B cell (primary cell): Measurements from ENCODE around the gene GHDC. TPM values are rescaled to one million over a fixed set of nuclear protein-coding genes. Genes with fewer than 3 reads are reported as not detected.

ENCODE experiments used
- ATAC-seq: fragments of 200-7000 bp; cut with Tn5 transposase; one replicate; pipeline ENCODE4 v1.10.0; 2021; ENCODE audit warnings: low read depth, mild to moderate bottlenecking, moderate number of reproducible peaks, moderate library complexity
- CTCF ChIA-PET: fragments of 350-600 bp; sonication (Branson Sonifier 250); formaldehyde crosslinking; loops from one replicate; lab custom pipeline; 2021; ENCODE audit warnings: antibody characterized with exemption, inconsistent platforms; lab: Charles Lee
- POLR2A ChIA-PET: fragments of 350-600 bp; sonication (Branson Sonifier 250); formaldehyde crosslinking; loops from one replicate; lab custom pipeline; 2021; ENCODE audit warnings: antibody characterized with exemption; lab: Charles Lee
- DNase-seq: peaks from one replicate; pipeline ENCODE4 v3.0.0; 2013
- H2AFZ ChIP-seq: 2 replicates; pipeline ENCODE4 v1.6.1; 2012; ENCODE audit warnings: mild to moderate bottlenecking, low read depth, low read length; ENCODE audit not compliant: insufficient read depth, poor library complexity, severe bottlenecking
- H3K27ac ChIP-seq, 2 donors: 1 replicate in 1 of 2; 2 replicates in 1 of 2; pipeline ENCODE4 v1.5.1; 2012 to 2013; ENCODE audit warnings: low read length in 2 of 2, mild to moderate bottlenecking in 2 of 2, moderate library complexity in 1 of 2
- H3K27me3 ChIP-seq, 4 experiments: fragments of 200-600 bp in 1 of 4; sonication (generic) in 1 of 4; replicated peaks in 1 of 4; 1 replicate in 2 of 4; 2 replicates in 2 of 4; pipeline versions ENCODE4 v1.6.1 to v1.7.0; 2013 to 2016; ENCODE audit warnings: low read length in 3 of 4, mild to moderate bottlenecking in 2 of 4, mixed read lengths in 1 of 4, moderate library complexity in 1 of 4; ENCODE audit not compliant: insufficient read depth in 4 of 4, control insufficient read depth in 3 of 4; ENCODE audit errors: control extremely low read depth in 1 of 4
- H3K36me3 ChIP-seq, 2 experiments: replicated peaks in 1 of 2; 1 replicate in 1 of 2; 2 replicates in 1 of 2; pipeline versions ENCODE4 v1.6.1 to v1.7.1; 2013; ENCODE audit warnings: low read length in 1 of 2; ENCODE audit not compliant: insufficient read depth in 2 of 2, control insufficient read depth in 1 of 2; ENCODE audit errors: control extremely low read depth in 1 of 2, extremely low read depth in 1 of 2
- H3K4me1 ChIP-seq, 2 donors: fragments of 200-600 bp in 1 of 2; sonication (generic) in 1 of 2; 1 replicate in 1 of 2; 2 replicates in 1 of 2; pipeline versions ENCODE4 v1.5.1 to v1.6.1; 2013 to 2017; ENCODE audit warnings: low read length in 2 of 2; ENCODE audit not compliant: control insufficient read depth in 2 of 2, insufficient read depth in 2 of 2
- H3K4me2 ChIP-seq: replicated peaks from 2 replicates; pipeline ENCODE3; 2012; ENCODE audit warnings: mild to moderate bottlenecking, low read depth, low read length; ENCODE audit not compliant: poor library complexity, severe bottlenecking
- H3K4me3 ChIP-seq, 5 experiments: fragments of 200-600 bp in 1 of 5; sonication (generic) in 1 of 5; 1 replicate in 3 of 5; 2 replicates in 2 of 5; pipeline versions ENCODE4 v1.5.1 to v1.7.0; 2011 to 2016; ENCODE audit warnings: low read length in 4 of 5, mild to moderate bottlenecking in 4 of 5, low read depth in 2 of 5, control low read depth in 1 of 5, moderate library complexity in 1 of 5; ENCODE audit not compliant: insufficient read depth in 1 of 5; ENCODE audit errors: control extremely low read depth in 1 of 5, extremely low read depth in 1 of 5
- H3K79me2 ChIP-seq: fragments of 200-600 bp; sonication (generic); one replicate; pipeline ENCODE4 v1.6.0; 2016; ENCODE audit warnings: low read length; ENCODE audit not compliant: control insufficient read depth, insufficient read depth
- H3K9ac ChIP-seq: fragments of 200-600 bp; sonication (generic); 2 replicates; pipeline ENCODE4 v1.6.1; 2017; ENCODE audit warnings: mild to moderate bottlenecking, low read length, moderate library complexity
- H3K9me3 ChIP-seq, 3 donors: one replicate each; pipeline versions ENCODE4 v1.6.1 to v1.7.1; 2013; ENCODE audit warnings: low read length in 2 of 3; ENCODE audit not compliant: control insufficient read depth in 2 of 3, insufficient read depth in 1 of 3; ENCODE audit errors: control extremely low read depth in 1 of 3
- H4K20me1 ChIP-seq: 2 replicates; pipeline ENCODE4 v1.6.0; 2012; ENCODE audit warnings: mild to moderate bottlenecking, low read length; ENCODE audit not compliant: insufficient read depth, control insufficient read depth, poor library complexity, severe bottlenecking
- H3K27ac Mint-ChIP-seq: one replicate; pipeline ENCODE4 v1.8.0; 2021; ENCODE audit warnings: mixed read lengths
- H3K27me3 Mint-ChIP-seq: one replicate; pipeline ENCODE4 v1.8.0; 2021; ENCODE audit warnings: mixed read lengths
- H3K4me1 Mint-ChIP-seq: one replicate; pipeline ENCODE4 v1.8.0; 2021; ENCODE audit warnings: mixed read lengths
- H3K4me3 Mint-ChIP-seq: one replicate; pipeline ENCODE4 v1.8.0; 2021; ENCODE audit warnings: mixed read lengths
- H3K9me3 Mint-ChIP-seq: one replicate; pipeline ENCODE4 v1.8.0; 2022; ENCODE audit warnings: mixed read lengths; ENCODE audit not compliant: insufficient read depth
- EZH2 ChIP-seq: IDR thresholded peaks from 2 replicates; pipeline ENCODE4 v1.6.1; 2012; ENCODE audit warnings: borderline replicate concordance, low read depth, mild to moderate bottlenecking, moderate library complexity, low read length; ENCODE audit not compliant: insufficient read depth, poor library complexity, severe bottlenecking
- WGBS: methylation state at CpG from one replicate; pipeline ENCODE4 v1.1.5; 2013; ENCODE audit warnings: missing lambda C conversion rate; ENCODE audit not compliant: insufficient coverage; 5-methylcytosine and 5-hydroxymethylcytosine counted together
- intact Hi-C: fragments of 100-400 bp; cut with micrococcal nuclease; formaldehyde crosslinking; loops from one replicate; pipeline ENCODE4 v1.10.0; 2022
- polyA plus RNA-seq: library from polyadenylated mRNA; depleted of rRNA; stranded (reverse); fragments of >200 nt; gene quantifications from 2 replicates; pipeline ENCODE4 v1.2.3, GENCODE V29; 2012
- total RNA-seq, 2 donors: library from RNA; stranded (reverse); fragments of 120-200 nt in 1 of 2; gene quantifications; 1 replicate in 1 of 2; 2 replicates in 1 of 2; pipeline versions ENCODE4 v1.2.3 to v1.2.4, GENCODE V29; 2013 to 2022
- TF ChIP-seq, protein P1 (sequence below): fragments of 200-600 bp; IDR thresholded peaks from one replicate; pipeline ENCODE4 v1.8.0; 2022; ENCODE audit warnings: antibody characterized with exemption, mild to moderate bottlenecking

GHDC gene
- total and polyA plus RNA-seq, 2 donors (not counting 1 experiment from before 2014, with no cell fraction given): 41.5 to 65.4 TPM

DNA sequence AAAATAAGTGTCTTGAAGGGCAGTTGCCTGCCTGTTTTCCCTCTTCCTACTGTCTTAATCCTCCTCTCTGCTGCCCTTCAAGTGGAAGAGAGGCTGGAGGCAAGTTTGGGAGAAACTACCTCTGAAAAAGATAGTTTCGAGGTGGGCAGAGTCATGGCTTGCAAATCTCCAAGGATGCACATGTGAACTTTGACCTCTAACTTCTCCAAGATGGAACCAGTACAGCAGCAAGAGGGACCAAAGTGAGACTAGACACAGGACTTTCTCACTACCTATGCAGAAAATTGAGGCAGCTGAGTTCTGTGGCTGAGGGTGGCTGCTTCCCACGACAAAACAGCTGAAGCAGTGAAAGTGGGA is 12.5 kb downstream of the GHDC start:
- DNase-seq (no peak), ATAC-seq (no peak)
- Histone ChIP-seq H3K36me3 (no peaks in the 10 kb centered on the region), H3K27ac (no peak overlapping the region), H3K9me3 (peaks cover 0 to 11% (median 0%) of the 10 kb centered on the region in 3 donors), H3K4me3 (no peak overlapping the region), H4K20me1 (no peaks in the 10 kb centered on the region), H3K9ac (no peak overlapping the region), H3K79me2 (no peaks in the 10 kb centered on the region), H3K4me2 (peak overlapping the region; percentile 97), H3K27me3 (peaks cover 0 to 17% (median 2%) of the 10 kb centered on the region in 4 experiments), H2AFZ (no peak overlapping the region), H3K4me1 (peaks cover 46 to 63% of the 10 kb centered on the region in 2 donors)
- Mint-ChIP-seq H3K9me3 (no peaks in the 10 kb centered on the region), H3K4me1 (peaks cover 62% of the 10 kb centered on the region), H3K27me3 (no peaks in the 10 kb centered on the region), H3K4me3 (peak overlapping the region; percentile 71), H3K27ac (no peak overlapping the region)
- ChIA-PET CTCF (interaction anchor here (0.6 to 3.3 kb wide), 23 partner anchors 9 to 346 kb away, joined by 3 to 20 read pairs (median 5); partner anchors contain the start of genes CNP, DHX58, DNAJC7 and GHDC), POLR2A (interaction anchor here (0.6 kb wide), 2 partner anchors 66 to 218 kb away, joined by 3 read pairs; no protein-coding TSS in a partner anchor)
- intact Hi-C loops: loop anchor here (1.0 to 5.0 kb wide), 7 partner anchors 27 to 1365 kb away; partner anchors contain the start of genes ATP6V0A1, CNP, DHX58 and RAB5C
- WGBS: no CpG with 5 or more reads among the region's 2 CpGs
- TF ChIP-seq, protein P1, sequence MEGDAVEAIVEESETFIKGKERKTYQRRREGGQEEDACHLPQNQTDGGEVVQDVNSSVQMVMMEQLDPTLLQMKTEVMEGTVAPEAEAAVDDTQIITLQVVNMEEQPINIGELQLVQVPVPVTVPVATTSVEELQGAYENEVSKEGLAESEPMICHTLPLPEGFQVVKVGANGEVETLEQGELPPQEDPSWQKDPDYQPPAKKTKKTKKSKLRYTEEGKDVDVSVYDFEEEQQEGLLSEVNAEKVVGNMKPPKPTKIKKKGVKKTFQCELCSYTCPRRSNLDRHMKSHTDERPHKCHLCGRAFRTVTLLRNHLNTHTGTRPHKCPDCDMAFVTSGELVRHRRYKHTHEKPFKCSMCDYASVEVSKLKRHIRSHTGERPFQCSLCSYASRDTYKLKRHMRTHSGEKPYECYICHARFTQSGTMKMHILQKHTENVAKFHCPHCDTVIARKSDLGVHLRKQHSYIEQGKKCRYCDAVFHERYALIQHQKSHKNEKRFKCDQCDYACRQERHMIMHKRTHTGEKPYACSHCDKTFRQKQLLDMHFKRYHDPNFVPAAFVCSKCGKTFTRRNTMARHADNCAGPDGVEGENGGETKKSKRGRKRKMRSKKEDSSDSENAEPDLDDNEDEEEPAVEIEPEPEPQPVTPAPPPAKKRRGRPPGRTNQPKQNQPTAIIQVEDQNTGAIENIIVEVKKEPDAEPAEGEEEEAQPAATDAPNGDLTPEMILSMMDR: no peak
- TF ChIP-seq EZH2: no peak
